HG02763 (cell line): ENCODE results near the gene ANTXR1.
"Not testable (repeated sequence)": the region's sequence is repeated elsewhere in the genome, so short reads cannot be mapped to it uniquely, and the experiment has no call there.

Source experiments
- ATAC-seq: cut with Tn5 transposase; IDR thresholded peaks from one replicate; pipeline ENCODE4 v1.9.1; 2021; ENCODE audit warnings: mild to moderate bottlenecking, moderate library complexity; ENCODE audit not compliant: unreplicated experiment

Gene ANTXR1

GRCh38 chr2:69225933-69226332, 213.0 kb downstream of the ANTXR1 start:
- ATAC-seq, result no peak

- ATAC-seq, result no peak
These were observed 213.9 kb downstream of the ANTXR1 start for GRCh38 chr2:69226903-69227302.

DNA sequence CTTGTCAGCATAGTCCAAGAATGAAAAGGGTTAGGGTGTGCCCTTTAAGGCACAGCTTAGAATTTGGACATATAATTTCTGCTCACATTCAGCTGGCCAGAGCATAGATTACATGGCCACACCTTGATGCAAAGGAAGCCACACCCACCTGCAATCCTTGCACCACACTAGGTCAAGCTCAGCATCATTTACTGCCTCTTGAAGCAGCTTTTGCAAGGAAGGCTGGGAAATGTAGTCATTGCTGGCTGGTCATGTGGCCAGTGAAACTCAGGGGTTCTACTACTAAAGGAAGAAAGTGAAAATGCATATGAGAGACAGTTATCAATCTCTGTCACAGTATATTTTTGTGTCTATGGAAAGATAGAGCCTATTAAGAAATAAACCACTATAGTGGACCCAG, 214.7 kb downstream of the ANTXR1 start:
- ATAC-seq, result no peak

GRCh38 chr2:69230946-69231345, 218.0 kb downstream of the ANTXR1 start:
- not testable (repeated sequence) for ATAC-seq

GRCh38 chr2:69231612-69232277, 218.8 kb downstream of the ANTXR1 start:
- no peak for ATAC-seq

DNA sequence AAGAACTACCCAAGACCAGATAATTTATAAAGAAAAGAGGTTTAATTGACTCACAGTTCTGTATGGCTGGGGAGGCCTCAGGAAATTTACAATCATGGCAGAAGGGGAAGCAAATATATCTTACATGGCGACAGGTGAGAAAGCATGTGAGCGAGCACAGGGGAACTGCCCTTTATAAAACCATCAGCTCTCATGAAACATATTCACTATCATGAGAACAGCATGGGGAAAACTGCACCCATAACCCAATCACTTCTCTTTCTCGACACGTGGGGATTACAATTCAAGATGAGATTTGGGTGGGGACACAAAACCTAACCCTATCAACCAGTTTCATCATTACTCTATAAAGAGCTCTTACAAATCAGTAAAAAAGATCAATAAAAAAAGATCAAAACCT, 222.9 kb downstream of the ANTXR1 start:
- ATAC-seq, result not testable (repeated sequence)

- ATAC-seq, result no peak
These were observed 224.2 kb downstream of the ANTXR1 start for GRCh38 chr2:69237070-69237670.

DNA sequence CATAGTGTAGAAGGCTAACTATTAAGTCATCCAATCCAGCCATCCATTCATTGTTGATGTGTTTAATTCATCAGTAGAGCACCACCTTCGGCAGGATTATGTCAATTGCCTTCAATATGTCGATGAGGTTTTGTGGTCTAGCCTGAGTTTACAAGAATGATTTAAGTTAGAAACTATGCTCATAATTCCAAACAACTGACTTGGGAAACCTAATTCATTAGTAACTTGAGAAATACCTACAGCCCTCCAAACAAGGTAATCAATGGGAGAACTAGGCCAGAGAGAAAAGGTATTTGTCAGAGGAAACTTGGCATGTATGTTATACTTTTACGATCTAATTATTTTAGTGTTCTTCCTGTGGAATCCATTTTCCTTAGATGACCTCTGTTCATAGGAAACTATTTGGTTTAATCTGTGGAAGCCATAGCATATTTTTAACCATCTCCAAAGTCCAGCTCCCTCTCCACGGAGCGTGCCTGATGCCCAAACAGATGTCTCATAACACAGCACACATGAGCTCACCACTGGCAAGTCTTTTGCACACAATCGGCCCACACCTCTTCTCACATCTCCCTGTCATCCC, 225.6 kb downstream of the ANTXR1 start:
- ATAC-seq, result no peak

DNA sequence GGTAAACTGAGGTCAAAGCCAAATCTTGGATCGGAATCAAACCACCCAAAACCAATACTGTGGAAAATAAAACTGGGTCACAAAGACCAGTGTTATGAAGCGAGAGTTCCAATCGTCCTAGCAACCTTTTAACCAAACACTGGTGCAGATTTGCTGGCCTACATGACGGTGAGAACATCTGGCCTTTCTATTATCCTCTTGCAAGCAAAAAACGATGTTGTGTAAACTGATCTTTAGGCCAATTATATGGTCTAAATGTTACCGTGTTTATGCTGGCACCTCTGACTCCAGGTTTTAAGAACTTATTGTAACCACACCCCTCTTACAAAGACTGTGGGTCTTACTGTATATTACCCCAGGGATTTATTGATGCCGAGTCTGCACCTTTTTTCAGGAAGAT, 228.1 kb downstream of the ANTXR1 start:
- no peak for ATAC-seq

GRCh38 chr2:69241664-69242514, 228.9 kb downstream of the ANTXR1 start:
- ATAC-seq, result no peak

DNA sequence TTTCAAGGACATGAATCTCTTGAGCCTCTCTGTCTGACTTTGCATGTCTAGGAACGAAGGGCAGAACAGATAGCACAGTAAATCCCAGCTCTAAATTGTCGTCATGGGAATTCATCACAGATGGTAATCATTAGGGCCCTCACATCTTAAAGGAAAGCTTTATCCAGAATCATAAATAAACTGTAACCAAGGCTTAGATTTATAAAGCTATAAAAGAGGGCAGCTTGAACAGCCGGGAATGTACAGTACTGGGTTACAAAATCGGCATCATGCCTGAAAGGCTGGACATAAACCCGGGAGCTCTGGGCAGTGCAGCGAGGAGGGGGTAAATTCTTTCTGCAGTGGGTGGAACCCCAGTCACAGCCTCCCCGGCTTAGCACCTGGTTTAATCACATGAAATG, 229.7 kb downstream of the ANTXR1 start:
- ATAC-seq, result no peak

DNA sequence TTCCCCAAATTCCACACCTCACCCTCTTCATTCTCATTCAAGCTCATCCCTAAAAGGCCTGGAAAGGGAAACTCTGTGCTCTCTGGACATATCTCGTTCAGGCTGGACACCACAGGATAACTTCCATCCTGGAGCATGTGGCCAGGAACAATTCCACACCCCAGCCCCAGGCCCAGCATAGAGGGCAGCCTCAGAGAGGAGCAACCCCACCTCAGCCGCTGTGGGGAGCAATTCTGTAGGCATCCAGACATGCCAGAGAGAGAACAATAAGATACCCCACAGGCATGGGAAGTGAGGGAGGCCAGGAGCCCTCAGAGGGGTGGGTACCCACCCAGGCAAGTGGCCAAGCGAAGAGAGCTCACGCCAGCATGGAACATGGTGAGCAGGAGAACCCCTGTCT, 230.7 kb downstream of the ANTXR1 start:
- ATAC-seq, result no peak

- no peak for ATAC-seq
These were observed 231.9 kb downstream of the ANTXR1 start for GRCh38 chr2:69244882-69245281.

- no peak for ATAC-seq
These were observed 234.6 kb downstream of the ANTXR1 start for GRCh38 chr2:69247583-69247982.

DNA sequence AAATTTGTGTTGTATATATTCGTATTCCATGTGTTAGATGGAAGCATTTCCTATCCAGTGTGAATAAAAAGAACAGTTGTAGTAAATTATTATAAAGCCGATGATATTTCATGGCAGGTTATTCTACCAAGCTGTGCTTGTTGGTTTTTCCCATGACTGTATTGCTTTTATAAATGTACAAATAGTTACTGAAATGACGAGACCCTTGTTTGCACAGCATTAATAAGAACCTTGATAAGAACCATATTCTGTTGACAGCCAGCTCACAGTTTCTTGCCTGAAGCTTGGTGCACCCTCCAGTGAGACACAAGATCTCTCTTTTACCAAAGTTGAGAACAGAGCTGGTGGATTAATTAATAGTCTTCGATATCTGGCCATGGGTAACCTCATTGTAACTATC, 235.3 kb downstream of the ANTXR1 start:
- ATAC-seq, result no peak

DNA sequence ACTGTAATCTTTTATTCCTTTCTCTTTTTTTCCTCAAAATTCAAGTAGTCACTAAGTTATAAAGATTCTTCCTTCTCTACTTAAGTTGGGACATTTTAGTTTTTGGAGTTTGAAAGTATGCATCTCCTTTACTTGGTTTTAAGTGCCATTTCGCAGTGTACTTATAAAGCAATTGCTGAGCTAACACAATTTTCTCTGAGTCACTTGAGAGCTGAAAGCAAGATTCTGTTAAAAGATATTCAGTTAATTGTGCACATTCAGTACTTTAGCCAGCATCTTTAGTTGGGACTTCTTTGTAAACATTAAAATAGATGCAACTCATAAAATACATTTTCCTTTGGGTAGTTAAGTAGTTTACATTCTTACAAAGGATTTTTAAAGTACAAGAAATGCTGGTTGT, 238.0 kb downstream of the ANTXR1 start:
- no peak for ATAC-seq

GRCh38 chr2:69251943-69252342, 239.0 kb downstream of the ANTXR1 start:
- no peak for ATAC-seq

DNA sequence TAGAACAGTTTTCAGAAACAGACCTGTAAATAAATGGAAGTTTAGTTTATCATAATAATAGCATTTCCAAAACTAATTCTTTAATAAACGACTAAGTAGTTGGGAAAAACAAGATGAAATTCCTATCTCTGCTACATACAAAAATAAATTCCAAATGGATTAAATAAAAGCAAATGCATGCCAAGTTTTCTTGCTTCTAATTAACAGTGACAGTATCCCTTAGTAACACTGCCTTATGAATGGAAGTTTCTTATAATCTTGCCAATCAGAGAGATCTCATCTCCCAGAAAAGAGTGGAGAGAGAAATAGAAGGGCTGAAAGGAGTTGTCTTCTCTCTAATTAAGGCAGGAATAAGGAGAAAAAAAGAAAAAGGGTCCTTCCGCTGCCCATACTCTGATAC, 240.1 kb downstream of the ANTXR1 start:
- ATAC-seq, result no peak

DNA sequence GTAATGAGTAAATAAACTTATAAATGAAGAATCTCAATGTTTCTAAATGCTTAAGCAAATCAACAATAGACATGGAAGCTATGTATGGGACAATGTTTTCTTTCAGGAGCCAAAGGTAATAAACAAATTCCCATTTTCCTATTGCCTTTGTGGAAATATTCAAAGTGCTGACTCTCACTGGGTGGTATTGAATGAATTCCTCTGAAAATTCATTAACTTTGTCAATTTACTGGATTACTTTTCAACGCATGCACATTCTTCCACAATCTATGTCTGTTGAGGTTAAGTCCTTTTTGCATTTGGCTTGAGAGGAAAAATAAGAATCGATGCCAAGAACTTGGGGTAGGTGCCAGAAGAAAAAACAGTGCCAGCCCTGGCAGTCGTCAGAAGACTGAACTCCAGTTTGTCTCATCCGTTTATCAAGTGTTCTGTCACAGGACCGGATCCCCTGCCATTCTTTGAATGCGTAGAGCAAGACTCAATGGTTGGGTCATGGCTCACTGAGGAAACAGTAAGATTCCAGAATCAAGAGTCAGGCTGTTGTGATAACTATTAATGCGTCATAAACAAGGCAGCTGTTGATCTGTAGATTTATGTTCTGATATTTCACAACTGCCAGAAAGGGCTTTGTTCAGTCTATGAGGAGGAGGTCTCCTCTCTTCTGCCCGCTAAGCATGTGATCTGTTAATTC, 240.8 kb downstream of the ANTXR1 start:
- ATAC-seq, result no peak

DNA sequence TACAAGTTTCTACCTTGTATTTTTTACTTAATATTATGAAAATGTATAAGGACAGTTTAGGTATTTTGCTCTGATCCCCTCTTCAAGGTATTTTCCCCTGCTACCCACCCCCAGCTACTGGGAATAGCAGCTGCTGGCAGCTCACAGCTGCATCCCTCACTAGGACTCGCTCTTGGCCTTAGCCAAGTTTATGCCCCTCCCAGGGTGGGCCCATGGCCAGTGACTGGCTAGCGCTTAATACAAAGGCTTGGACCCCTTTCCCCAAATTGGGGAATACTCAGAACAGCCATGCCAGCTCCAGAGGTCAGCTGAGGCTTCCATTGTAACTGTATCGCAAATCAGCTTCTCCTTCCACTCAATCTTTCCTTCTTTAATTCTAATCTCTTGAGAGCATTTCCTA, 242.8 kb downstream of the ANTXR1 start:
- ATAC-seq, result no peak

DNA sequence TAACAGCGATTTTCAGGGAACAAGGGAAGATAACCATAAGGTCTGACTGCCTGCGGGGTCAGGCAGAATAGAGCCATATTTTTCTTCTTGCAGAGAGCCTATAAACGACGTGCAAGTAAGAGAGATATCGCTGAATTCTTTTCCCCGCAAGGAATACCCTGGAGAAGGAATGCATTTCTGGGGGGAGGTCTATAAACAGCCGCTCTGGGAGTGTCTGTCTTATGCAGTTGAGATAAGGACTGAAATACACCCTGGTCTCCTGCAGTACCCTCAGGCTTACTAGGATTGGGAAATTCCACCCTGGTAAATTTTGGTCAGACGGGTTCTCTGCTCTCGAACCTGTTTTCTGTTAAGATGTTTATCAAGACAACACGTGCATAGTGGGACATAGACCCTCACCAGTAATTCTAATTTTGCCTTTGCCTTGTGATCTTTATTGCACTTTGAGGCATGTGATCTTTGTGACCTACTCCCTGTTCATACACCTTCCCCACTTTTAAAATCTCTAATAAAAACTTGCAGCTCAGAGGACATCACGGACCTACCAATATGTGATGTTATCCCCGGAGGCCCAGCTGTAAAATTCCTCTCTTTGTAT, 247.1 kb downstream of the ANTXR1 start:
- not testable (repeated sequence) for ATAC-seq
